Aorta (tissue), 5 donors: ENCODE data around the gene GOSR1. TPM values are rescaled to one million over a fixed set of nuclear protein-coding genes. Genes with fewer than 3 reads are reported as not detected.
"Not testable (repeated sequence)": the region's sequence is repeated elsewhere in the genome, so short reads cannot be mapped to it uniquely, and the experiment has no call there.

Source experiments
- ATAC-seq: fragments of 200-7000 bp; cut with Tn5 transposase; one replicate; pipeline ENCODE4 v1.9.1; 2022; ENCODE audit warnings: moderate library complexity; ENCODE audit not compliant: low FRiP score
- DNase-seq, 2 donors: peaks; one replicate each; pipeline ENCODE4 v3.0.0-alpha.2; 2020
- H3K27ac ChIP-seq, 2 donors: one replicate each; pipeline ENCODE4 v1.5.1; 2013; ENCODE audit warnings: low read length in 2 of 2, mild to moderate bottlenecking in 2 of 2, moderate library complexity in 2 of 2, control low read depth in 1 of 2, inconsistent platforms in 1 of 2, low read depth in 1 of 2
- H3K27me3 ChIP-seq, 2 donors: one replicate each; pipeline ENCODE4 v1.6.1; 2013; ENCODE audit warnings: control low read depth in 1 of 2, low read length in 1 of 2, mild to moderate bottlenecking in 1 of 2, moderate library complexity in 1 of 2; ENCODE audit not compliant: insufficient read depth in 2 of 2, control insufficient read depth in 1 of 2
- H3K36me3 ChIP-seq, 2 donors: one replicate each; pipeline ENCODE4 v1.6.1; 2013; ENCODE audit warnings: control low read depth in 1 of 2, low read length in 1 of 2, mild to moderate bottlenecking in 1 of 2; ENCODE audit not compliant: insufficient read depth in 2 of 2, control insufficient read depth in 1 of 2
- H3K4me1 ChIP-seq, 2 donors: one replicate each; pipeline ENCODE4 v1.6.1; 2013; ENCODE audit warnings: low read length in 2 of 2, control low read depth in 1 of 2, mild to moderate bottlenecking in 1 of 2, moderate library complexity in 1 of 2; ENCODE audit not compliant: insufficient read depth in 2 of 2, control insufficient read depth in 1 of 2
- H3K4me3 ChIP-seq, 2 donors: one replicate each; pipeline ENCODE4 v1.5.1; 2013; ENCODE audit warnings: low read length in 2 of 2, control low read depth in 1 of 2, mild to moderate bottlenecking in 1 of 2
- H3K9me3 ChIP-seq: one replicate; pipeline ENCODE4 v1.6.1; 2013; ENCODE audit warnings: mild to moderate bottlenecking, low read length; ENCODE audit not compliant: control insufficient read depth
- WGBS, 2 donors: extraction: QIAGEN DNeasy Blood & Tissue Kit; methylation state at CpG; one replicate each; pipeline ENCODE4 v1.1.7; 2013; 5-methylcytosine and 5-hydroxymethylcytosine counted together
- intact Hi-C, 2 donors: fragments of 100-400 bp; cut with DNase I; formaldehyde crosslinking; loops; one replicate each; pipeline versions ENCODE4 v1.14.2 to v1.15.0; 2022
- polyA plus RNA-seq, 2 donors: library from polyadenylated mRNA; stranded (reverse); fragments of 200-250 nt; gene quantifications; one replicate each; pipeline ENCODE4 v1.2.3, GENCODE V29; 2013
- total RNA-seq, 2 donors: library from RNA; stranded (reverse); fragmentation: NEBNext Ultra II Directional; extraction: Animal tissue kit (Norgen Biotek cat#: 25700); gene quantifications; one replicate each; pipeline ENCODE4 v1.2.1, GENCODE V29; 2021
- donor health status: healthy with polysubstance abuse.
- donor health status: Bipolar disorder and iron deficiency.
- donor health status: DM: no; HTN: no; CAD: no.
- donor health status: DM: no; HTN: no; CAD: no.
- donor health status: DM: yes; HTN: yes; CAD: no.

The GOSR1 gene
- total and polyA plus RNA-seq, 4 donors: 13.6 to 55.7 (median 37.9) TPM

DNA sequence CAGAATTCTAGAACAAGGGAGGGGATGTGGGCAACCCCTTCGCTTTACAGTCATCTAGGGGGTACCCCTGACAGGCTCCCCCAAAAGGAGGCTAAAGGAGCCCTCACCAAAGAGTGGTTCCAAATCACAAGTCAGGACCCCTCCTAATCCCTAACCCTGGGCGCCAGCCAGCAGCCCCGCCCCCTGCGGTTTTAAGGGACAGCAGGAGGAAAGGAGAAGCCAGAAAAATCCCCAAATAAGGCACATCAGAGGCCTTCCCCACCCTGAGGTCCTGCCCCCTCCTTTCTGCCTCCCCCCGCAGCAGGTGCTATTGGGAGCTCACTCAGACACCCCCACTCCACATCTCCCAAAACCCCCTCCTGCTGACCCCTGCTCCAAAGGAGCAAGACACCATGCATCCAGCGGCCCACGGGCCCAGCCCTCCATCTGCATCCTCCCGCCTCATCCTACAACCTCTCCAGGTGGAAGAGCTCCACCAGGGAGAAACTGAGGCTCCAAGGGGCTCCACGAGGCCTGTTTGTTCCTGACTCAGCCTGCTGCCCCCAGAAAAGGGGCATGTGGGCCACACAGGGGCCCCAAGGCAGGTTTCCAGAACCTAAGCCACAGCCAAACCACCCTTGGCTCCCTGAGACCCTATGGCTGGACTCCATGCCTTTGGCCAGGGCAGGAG, 93.5 kb downstream of the GOSR1 start:
- ATAC-seq (no peak), DNase-seq (peak in 1 of 2 donors; percentile 46)
- 74 to 78% methylated on average over 9 of the region's 9 CpGs for WGBS, 2 donors
- intact Hi-C loops: no loop called here
- H3K4me3 ChIP-seq: no peak overlapping the region
- H3K36me3 ChIP-seq: no peaks in the 10 kb centered on the region
- H3K27me3 ChIP-seq: no peaks in the 10 kb centered on the region
- no peaks in the 10 kb centered on the region for H3K9me3 ChIP-seq
- no peaks in the 10 kb centered on the region for H3K4me1 ChIP-seq
- H3K27ac ChIP-seq: no peak overlapping the region

DNA sequence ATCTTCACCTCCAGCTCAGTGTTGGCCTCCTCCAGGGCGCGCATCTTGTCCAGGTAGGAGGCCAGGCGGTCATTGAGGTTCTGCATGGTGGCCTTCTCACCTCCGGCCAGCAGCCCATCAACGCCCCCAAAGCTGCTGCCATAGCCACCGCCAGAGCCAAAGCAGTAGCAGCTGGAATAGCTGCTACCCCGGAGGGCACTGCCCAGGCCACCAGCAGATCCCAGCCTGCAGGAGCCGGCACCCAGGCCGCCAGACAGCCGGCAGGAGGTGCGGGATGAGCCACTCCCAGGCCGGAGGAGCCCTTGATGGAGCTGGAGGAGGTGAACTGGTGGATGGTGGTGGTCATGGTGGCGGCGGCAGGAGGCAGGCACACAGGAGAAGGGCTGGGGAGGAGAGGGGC, 94.2 kb downstream of the GOSR1 start:
- H3K27ac ChIP-seq, H3K27me3 ChIP-seq, intact Hi-C loops, H3K4me3 ChIP-seq, H3K36me3 ChIP-seq, H3K4me1 ChIP-seq, H3K9me3 ChIP-seq, ATAC-seq: not testable (repeated sequence)
- peak in 1 of 2 donors; percentile 68 for DNase-seq
- 93 to 96% methylated on average over 13 to 14 of the region's 14 CpGs for WGBS, 2 donors

DNA sequence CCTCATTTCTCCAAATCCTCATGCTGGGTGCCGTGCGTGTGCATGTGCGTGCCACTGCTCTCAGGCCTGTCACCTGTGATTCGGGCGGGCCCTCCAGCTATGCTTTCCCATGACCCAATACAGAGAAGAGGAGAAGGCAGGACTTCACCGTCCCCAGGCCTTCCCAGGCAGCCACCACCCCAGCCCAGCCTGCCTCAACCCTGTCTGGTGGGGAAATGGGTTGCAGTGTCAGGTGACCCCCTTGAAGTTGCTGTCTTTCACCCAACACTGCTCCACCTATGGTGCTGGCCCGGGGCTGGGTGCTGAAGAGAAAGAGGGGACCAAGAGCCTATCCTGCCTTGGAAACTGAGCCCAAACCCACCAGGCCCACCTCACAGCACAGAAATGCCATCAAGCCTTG, 94.7 kb downstream of the GOSR1 start:
- ATAC-seq: no peak
- no peak overlapping the region for H3K27ac ChIP-seq
- no peaks in the 10 kb centered on the region for H3K36me3 ChIP-seq
- intact Hi-C loops: no loop called here
- no peak overlapping the region for H3K4me3 ChIP-seq
- no peaks in the 10 kb centered on the region for H3K4me1 ChIP-seq
- 87 to 91% methylated on average over 7 of the region's 7 CpGs for WGBS, 2 donors
- no peaks in the 10 kb centered on the region for H3K27me3 ChIP-seq
- peak in 1 of 2 donors; percentile 48 for DNase-seq
- no peaks in the 10 kb centered on the region for H3K9me3 ChIP-seq

DNA sequence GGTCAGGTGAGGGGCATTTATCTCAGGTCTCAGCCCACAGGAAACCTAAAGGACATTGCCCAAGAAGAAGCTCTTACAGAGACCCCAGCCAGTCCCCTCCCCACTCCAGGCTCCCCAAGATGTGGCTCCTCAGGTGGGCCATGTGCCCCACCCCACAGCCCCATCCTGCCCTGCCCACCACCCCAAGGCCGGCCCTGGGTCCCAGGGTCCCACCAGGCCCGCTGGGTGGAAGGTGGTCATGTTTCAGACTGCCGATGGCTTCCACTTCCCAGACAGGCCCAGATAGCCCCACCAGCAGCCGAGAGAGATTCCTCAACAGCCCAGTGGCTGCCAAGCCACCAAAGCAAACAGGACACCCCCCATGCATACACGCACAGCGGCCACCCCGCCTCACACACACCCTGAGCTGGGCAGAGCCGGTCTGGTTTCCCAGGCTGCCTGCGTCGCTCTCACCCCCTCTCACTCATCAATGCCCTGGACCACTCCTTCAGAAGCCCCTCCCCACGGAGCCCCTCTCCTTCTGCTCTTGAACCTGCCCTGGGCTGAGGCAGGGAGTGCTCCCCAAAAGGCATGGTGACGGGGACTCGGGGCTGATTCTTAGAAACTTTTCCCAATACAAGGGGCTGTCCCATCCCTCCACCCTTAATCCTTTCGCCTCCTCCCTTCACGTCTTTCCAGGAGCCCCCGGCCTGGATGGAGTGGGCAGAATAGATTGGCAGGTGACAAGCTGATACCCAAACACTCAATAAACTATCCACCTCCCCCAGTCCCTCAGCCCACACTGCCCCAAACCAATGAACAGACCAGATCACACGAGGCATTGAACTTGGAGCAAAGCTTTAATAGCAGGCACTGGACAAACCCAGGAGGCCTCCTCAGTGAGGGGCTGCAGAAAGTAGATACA, 95.7 kb downstream of the GOSR1 start:
- H3K27me3 ChIP-seq, H3K9me3 ChIP-seq, H3K27ac ChIP-seq, H3K4me1 ChIP-seq, intact Hi-C loops, ATAC-seq, H3K36me3 ChIP-seq, H3K4me3 ChIP-seq: not testable (repeated sequence)
- DNase-seq: peak in 1 of 2 donors; percentile 68
- WGBS, 2 donors: 85 to 88% methylated on average over 17 of the region's 17 CpGs

DNA sequence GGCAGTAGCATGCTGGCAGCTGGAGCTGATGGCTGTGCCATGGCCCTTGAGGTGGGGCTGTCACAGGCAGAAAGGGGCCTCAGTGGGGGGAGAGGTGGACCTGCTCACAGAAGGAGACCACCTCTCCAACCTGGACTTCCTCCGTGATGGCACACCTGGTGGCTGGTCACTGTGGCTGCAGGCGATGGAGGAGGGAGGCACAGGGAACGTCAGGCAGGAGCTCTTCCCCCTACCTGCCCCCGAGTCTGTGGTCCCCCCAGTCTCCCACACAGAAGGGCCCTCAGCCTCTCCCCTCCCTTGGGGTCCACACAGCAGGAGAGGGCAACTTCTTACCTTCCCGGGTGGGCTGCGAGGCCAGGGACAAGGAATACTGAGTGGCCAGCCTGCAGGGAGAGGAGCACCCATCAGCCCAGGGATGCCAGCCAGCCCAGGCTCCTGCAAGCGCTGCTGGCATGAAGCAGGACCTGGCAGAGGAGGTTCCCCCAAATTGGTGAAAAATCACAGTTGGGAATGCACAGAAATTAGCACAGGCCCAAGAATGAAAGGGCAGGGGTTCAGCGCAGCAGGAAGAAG, 96.5 kb downstream of the GOSR1 start:
- 71 to 78% methylated on average over 7 to 8 of the region's 8 CpGs for whole genome bisulfite sequencing, 2 donors
- H3K4me1 ChIP-seq: no peaks in the 10 kb centered on the region
- no peak overlapping the region for H3K4me3 ChIP-seq
- peak in 1 of 2 donors; percentile 41 for DNase-seq
- ATAC-seq: no peak
- H3K27me3 ChIP-seq: no peaks in the 10 kb centered on the region
- intact Hi-C loops: no loop called here
- no peaks in the 10 kb centered on the region for H3K9me3 ChIP-seq
- no peak overlapping the region for H3K27ac ChIP-seq
- H3K36me3 ChIP-seq: no peaks in the 10 kb centered on the region

DNA sequence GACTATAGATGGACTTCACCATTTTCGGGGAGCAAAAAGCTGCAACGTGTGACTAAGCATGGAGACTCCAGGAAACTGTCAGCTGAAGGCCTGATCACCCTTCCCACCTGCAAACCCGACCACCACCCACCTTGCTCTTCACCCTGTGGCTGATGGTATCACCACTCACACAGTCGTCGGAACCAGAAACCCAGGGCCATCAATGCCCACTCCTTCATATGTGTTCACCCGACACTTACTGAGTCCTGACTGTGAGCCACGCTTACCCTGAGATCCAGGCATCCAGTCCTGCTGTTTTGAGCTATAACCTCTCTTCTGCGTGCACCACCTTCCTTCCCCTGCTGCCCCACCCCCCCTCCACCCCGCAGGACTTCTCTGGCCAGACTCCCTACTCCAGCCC, 97.1 kb downstream of the GOSR1 start:
- H3K4me3 ChIP-seq, H3K4me1 ChIP-seq, H3K27ac ChIP-seq, H3K9me3 ChIP-seq, H3K27me3 ChIP-seq, ATAC-seq, intact Hi-C loops, H3K36me3 ChIP-seq: not testable (repeated sequence)
- peak in 1 of 2 donors; percentile 67 for DNase-seq
- 76 to 81% methylated on average over 9 of the region's 9 CpGs for WGBS, 2 donors

DNA sequence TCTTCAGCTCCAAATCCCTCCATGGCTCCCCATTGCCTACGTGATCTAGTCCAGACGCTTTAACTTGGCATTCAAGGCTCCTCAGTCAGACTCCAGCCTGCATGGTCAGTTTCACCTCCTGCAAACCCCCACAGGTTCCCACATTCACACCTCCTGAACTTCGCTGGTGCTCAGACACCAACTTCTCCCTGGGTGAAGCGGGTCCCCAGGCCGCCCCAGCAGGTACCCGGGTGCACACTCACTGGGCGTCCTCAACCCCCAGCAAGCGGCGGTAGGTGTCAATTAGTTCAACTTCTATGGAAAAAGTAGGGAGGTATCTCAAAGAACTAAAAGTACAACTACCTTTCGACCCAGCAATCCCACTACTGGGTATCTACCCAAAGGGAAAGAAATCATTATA, 97.6 kb downstream of the GOSR1 start:
- H3K27ac ChIP-seq, H3K9me3 ChIP-seq, H3K36me3 ChIP-seq, H3K4me3 ChIP-seq, H3K4me1 ChIP-seq, ATAC-seq, H3K27me3 ChIP-seq, intact Hi-C loops: not testable (repeated sequence)
- 94 to 95% methylated on average over 9 of the region's 10 CpGs for WGBS, 2 donors
- DNase-seq: peak in 1 of 2 donors; percentile 50

DNA sequence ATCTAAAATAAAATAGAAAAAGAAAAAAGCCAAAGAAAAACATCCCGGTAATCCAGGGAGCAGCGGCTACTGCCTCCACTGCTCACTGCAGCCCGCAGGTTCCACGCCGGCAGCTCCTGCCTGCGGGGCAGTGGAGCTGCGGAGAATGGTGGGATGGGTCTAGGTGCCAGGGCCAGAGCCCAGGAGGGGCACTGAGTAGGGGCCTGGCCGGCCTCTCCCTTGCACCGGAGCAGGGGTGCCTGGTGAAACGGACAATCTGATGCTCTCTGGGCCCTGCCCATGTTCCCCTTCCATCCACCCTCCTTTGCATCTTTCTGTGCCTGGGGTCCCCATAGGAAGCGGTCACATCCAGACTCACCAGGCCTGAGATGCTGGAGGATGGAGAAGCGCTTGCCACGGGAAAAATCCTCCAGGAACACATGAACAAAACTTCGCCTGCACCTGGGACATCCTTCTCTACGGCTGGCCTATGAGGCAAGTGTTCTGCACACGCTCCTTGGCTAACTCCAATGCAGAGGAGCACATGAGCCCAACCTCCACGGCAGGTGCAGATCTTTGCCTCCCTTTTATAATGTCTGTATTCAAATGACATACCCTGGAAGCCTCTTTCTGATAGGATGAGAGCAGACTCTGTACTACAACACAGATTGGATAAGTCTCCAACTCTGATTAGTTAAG, 98.6 kb downstream of the GOSR1 start:
- WGBS, 2 donors: 90 to 92% methylated on average over 17 of the region's 17 CpGs
- H3K9me3 ChIP-seq, intact Hi-C loops, ATAC-seq, H3K4me3 ChIP-seq, H3K36me3 ChIP-seq, H3K27ac ChIP-seq, H3K27me3 ChIP-seq, H3K4me1 ChIP-seq: not testable (repeated sequence)
- peak in 1 of 2 donors; percentile 62 for DNase-seq
